Measurements from ENCODE around the gene VSTM2L. TPM values are rescaled to one million over a fixed set of nuclear protein-coding genes. Genes with fewer than 3 reads are reported as not detected.

VSTM2L gene
- total RNA-seq, 1 donor from 2014 or later, result 2.2 TPM

- DNase-seq (ENCODE audit: extremely low read depth, low read depth, low spot score), result no peak
These were observed 83.3 kb downstream of the VSTM2L start for GRCh38 chr20:37986044-37986858.

- no peak for DNase-seq (ENCODE audit: extremely low read depth, low read depth, low spot score)
These were observed 84.1 kb downstream of the VSTM2L start for GRCh38 chr20:37986873-37987601.

GRCh38 chr20:37987602-37988290, 84.8 kb downstream of the VSTM2L start:
- DNase-seq (ENCODE audit: extremely low read depth, low read depth, low spot score), result no peak

- DNase-seq (ENCODE audit: extremely low read depth, low read depth, low spot score), result no peak
These were observed 85.5 kb downstream of the VSTM2L start for GRCh38 chr20:37988306-37988954.

- DNase-seq (ENCODE audit: extremely low read depth, low read depth, low spot score), result no peak
These were observed 86.8 kb downstream of the VSTM2L start for GRCh38 chr20:37989601-37990295.

- no peak for DNase-seq (ENCODE audit: extremely low read depth, low read depth, low spot score)
These were observed 87.7 kb downstream of the VSTM2L start for GRCh38 chr20:37990571-37991151.

- DNase-seq (ENCODE audit: extremely low read depth, low read depth, low spot score), result no peak
These were observed 88.4 kb downstream of the VSTM2L start for GRCh38 chr20:37991157-37991866.

GRCh38 chr20:37991908-37992307, 89.0 kb downstream of the VSTM2L start:
- no peak for DNase-seq (ENCODE audit: extremely low read depth, low read depth, low spot score)

- no peak for DNase-seq (ENCODE audit: extremely low read depth, low read depth, low spot score)
These were observed 90.0 kb downstream of the VSTM2L start for GRCh38 chr20:37992802-37993409.

- DNase-seq (ENCODE audit: extremely low read depth, low read depth, low spot score), result no peak
These were observed 91.6 kb downstream of the VSTM2L start for GRCh38 chr20:37994512-37994911.

Other genes starting within 250 kb of the VSTM2L start
- 21.8 and 32.4 TPM in 2 replicates for gene CTNNBL1, start 209.1 kb upstream of the VSTM2L start, total RNA-seq
- 12.9 and 17.1 TPM in 2 replicates for gene TTI1, start 130.3 kb downstream of the VSTM2L start, total RNA-seq
- gene RPRD1B, start 130.6 kb downstream of the VSTM2L start, total RNA-seq, result 9.3 and 19.7 TPM in 2 replicates